IMR-90 (cell line): ENCODE measurements around the gene MTIF3. TPM values are rescaled to one million over a fixed set of nuclear protein-coding genes. Genes with fewer than 3 reads are reported as not detected.

Source experiments
- ATAC-seq: fragments of 200-7000 bp; cut with Tn5 transposase; 2 replicates; pipeline ENCODE4 v1.9.1; 2020; ENCODE audit warnings: low read depth, mild to moderate bottlenecking, moderate library complexity
- BruUV-seq: library from RNA; stranded (reverse); fragments of 400-500 nt; replicated peaks from 2 replicates; lab custom pipeline; 2021; lab: Mats Ljungman, UMichigan
- CTCF ChIA-PET: fragments of 300-600 bp; formaldehyde crosslinking; extraction: SDS; loops from one replicate; lab custom pipeline; 2021; ENCODE audit warnings: antibody characterized with exemption; lab: Yijun Ruan, JAX
- POLR2A ChIA-PET: fragments of 300-600 bp; sonication (Branson Sonifier 250); formaldehyde crosslinking; loops from one replicate; lab custom pipeline; 2022; ENCODE audit warnings: antibody characterized with exemption; ENCODE audit not compliant: unreplicated experiment; lab: Charles Lee
- DNase-seq: peaks from one replicate; pipeline ENCODE4 v3.0.0; 2013
- H2AFZ ChIP-seq: replicated peaks from 2 replicates; pipeline ENCODE3; 2013; ENCODE audit warnings: low read length, mild to moderate bottlenecking; ENCODE audit not compliant: poor library complexity
- H2AK5ac ChIP-seq: 2 replicates; pipeline ENCODE4 v1.6.1; 2013; ENCODE audit warnings: low read depth, low read length, inconsistent platforms
- H2AK9ac ChIP-seq: replicated peaks from 2 replicates; pipeline ENCODE3; 2013; ENCODE audit warnings: mild to moderate bottlenecking, low read depth, low read length, moderate library complexity; ENCODE audit not compliant: poor library complexity
- H2BK120ac ChIP-seq: 2 replicates; pipeline ENCODE4 v1.6.1; 2013; ENCODE audit warnings: low read depth, low read length, inconsistent platforms
- H2BK15ac ChIP-seq: 3 replicates; pipeline ENCODE4 v1.6.1; 2013; ENCODE audit warnings: low read depth, low read length, inconsistent platforms
- H2BK20ac ChIP-seq: 2 replicates; pipeline ENCODE4 v1.6.1; 2013; ENCODE audit warnings: low read depth, mild to moderate bottlenecking, inconsistent platforms, low read length, moderate library complexity
- H2BK5ac ChIP-seq: 2 replicates; pipeline ENCODE4 v1.6.1; 2013; ENCODE audit warnings: mild to moderate bottlenecking, low read depth, low read length, inconsistent platforms; ENCODE audit not compliant: poor library complexity, severe bottlenecking
- H3K14ac ChIP-seq: replicated peaks from 2 replicates; pipeline ENCODE4 v1.6.1; 2013; ENCODE audit warnings: low read depth, low read length, inconsistent platforms
- H3K18ac ChIP-seq: 2 replicates; pipeline ENCODE4 v1.6.1; 2013; ENCODE audit warnings: low read depth, low read length, control low read depth
- H3K23ac ChIP-seq: 2 replicates; pipeline ENCODE4 v1.6.1; 2013; ENCODE audit warnings: low read depth, low read length, inconsistent platforms
- H3K27ac ChIP-seq: 2 replicates; pipeline ENCODE4 v1.5.1; 2013; ENCODE audit warnings: mild to moderate bottlenecking, control low read depth, low read length; ENCODE audit not compliant: insufficient read depth
- H3K27me3 ChIP-seq: 2 replicates; pipeline ENCODE4 v1.6.1; 2013; ENCODE audit warnings: low read length; ENCODE audit not compliant: control insufficient read depth, insufficient read depth
- H3K36me3 ChIP-seq: 2 replicates; pipeline ENCODE4 v1.6.1; 2013; ENCODE audit warnings: low read length, mixed read lengths; ENCODE audit not compliant: control insufficient read depth, insufficient read depth
- H3K4ac ChIP-seq: 2 replicates; pipeline ENCODE4 v1.6.1; 2013; ENCODE audit warnings: low read depth, low read length, inconsistent platforms
- H3K4me1 ChIP-seq: 2 replicates; pipeline ENCODE4 v1.6.1; 2013; ENCODE audit warnings: low read length, mixed read lengths; ENCODE audit not compliant: control insufficient read depth, insufficient read depth
- H3K4me2 ChIP-seq: 2 replicates; pipeline ENCODE4 v1.6.1; 2013; ENCODE audit warnings: low read depth, mild to moderate bottlenecking, control low read depth, low read length, moderate library complexity
- H3K4me3 ChIP-seq: 2 replicates; pipeline ENCODE4 v1.5.1; 2013; ENCODE audit warnings: low read depth, mild to moderate bottlenecking, control low read depth, low read length, moderate library complexity; ENCODE audit not compliant: insufficient read depth
- H3K56ac ChIP-seq: 2 replicates; pipeline ENCODE4 v1.6.1; 2013; ENCODE audit warnings: low read length, inconsistent platforms; ENCODE audit not compliant: insufficient read depth; ENCODE audit errors: extremely low read depth
- H3K79me1 ChIP-seq, 2 experiments: 2 replicates each; pipeline ENCODE4 v1.6.1; 2013; ENCODE audit warnings: low read length in 2 of 2, inconsistent platforms in 1 of 2, low read depth in 1 of 2
- H3K9ac ChIP-seq: 2 replicates; pipeline ENCODE4 v1.6.1; 2013; ENCODE audit warnings: low read depth, low read length, control low read depth
- H3K9me1 ChIP-seq: 2 replicates; pipeline ENCODE4 v1.6.1; 2013; ENCODE audit warnings: low read length, inconsistent platforms; ENCODE audit not compliant: insufficient read depth
- H3K9me3 ChIP-seq: 2 replicates; pipeline ENCODE4 v1.6.1; 2013; ENCODE audit warnings: low read length; ENCODE audit not compliant: control insufficient read depth, insufficient read depth
- H4K20me1 ChIP-seq: 2 replicates; pipeline ENCODE4 v1.6.1; 2013; ENCODE audit warnings: low read length, inconsistent platforms; ENCODE audit not compliant: insufficient read depth
- H4K5ac ChIP-seq: 2 replicates; pipeline ENCODE4 v1.6.1; 2013; ENCODE audit warnings: mild to moderate bottlenecking, low read depth, low read length, control low read depth
- H4K8ac ChIP-seq, 2 experiments: 2 replicates each; pipeline ENCODE4 v1.6.1; 2013; ENCODE audit warnings: low read depth in 2 of 2, low read length in 2 of 2, control low read depth in 1 of 2, inconsistent platforms in 1 of 2
- H4K91ac ChIP-seq: 2 replicates; pipeline ENCODE4 v1.6.1; 2013; ENCODE audit warnings: low read depth, low read length, inconsistent platforms; ENCODE audit not compliant: insufficient read depth
- BHLHE40 ChIP-seq: fragments of 150-350 bp; IDR thresholded peaks from 2 replicates; pipeline ENCODE4 v1.6.1; 2016; ENCODE audit warnings: mild to moderate bottlenecking, low read depth, low read length
- CEBPB ChIP-seq: IDR thresholded peaks from 2 replicates; pipeline ENCODE4 v1.6.1; 2012; ENCODE audit warnings: low read depth, low read length, improper control_type of control experiment
- CHD1 ChIP-seq: IDR thresholded peaks from 2 replicates; pipeline ENCODE4 v1.6.1; 2012; ENCODE audit warnings: low read depth, low read length, improper control_type of control experiment
- CTCF ChIP-seq: conservative IDR thresholded peaks from 2 replicates; pipeline ENCODE4 v1.5.1; 2012; ENCODE audit warnings: mild to moderate bottlenecking, low read depth, low read length, improper control_type of control experiment
- ELK1 ChIP-seq: fragments of 150-350 bp; IDR thresholded peaks from 2 replicates; pipeline ENCODE4 v1.6.1; 2016; ENCODE audit warnings: low read depth, mild to moderate bottlenecking, low read length, moderate library complexity, borderline replicate concordance
- FOS ChIP-seq: fragments of 150-350 bp; IDR thresholded peaks from 2 replicates; pipeline ENCODE4 v1.6.1; 2016; ENCODE audit warnings: low read depth, low read length
- MAFK ChIP-seq: IDR thresholded peaks from 2 replicates; pipeline ENCODE4 v1.6.1; 2012; ENCODE audit warnings: low read depth, low read length, improper control_type of control experiment
- MAZ ChIP-seq: IDR thresholded peaks from 2 replicates; pipeline ENCODE4 v1.6.1; 2012; ENCODE audit warnings: low read depth, mild to moderate bottlenecking, low read length, improper control_type of control experiment, moderate library complexity, borderline replicate concordance
- MXI1 ChIP-seq: IDR thresholded peaks from 2 replicates; pipeline ENCODE4 v1.6.1; 2012; ENCODE audit warnings: low read depth, mild to moderate bottlenecking, low read length, moderate library complexity, borderline replicate concordance
- NFE2L2 ChIP-seq: fragments of 150-350 bp; IDR thresholded peaks from 2 replicates; pipeline ENCODE4 v1.6.1; 2016; ENCODE audit warnings: low read depth, mild to moderate bottlenecking, low read length
- POLR2A ChIP-seq: IDR thresholded peaks from 2 replicates; pipeline ENCODE4 v1.6.1; 2012; ENCODE audit warnings: mild to moderate bottlenecking, low read depth, low read length
- RAD21 ChIP-seq: IDR thresholded peaks from 2 replicates; pipeline ENCODE4 v1.6.1; 2012; ENCODE audit warnings: low read length, improper control_type of control experiment
- RCOR1 ChIP-seq: IDR thresholded peaks from 2 replicates; pipeline ENCODE4 v1.6.1; 2012; ENCODE audit warnings: mild to moderate bottlenecking, low read length, improper control_type of control experiment; ENCODE audit not compliant: insufficient replicate concordance
- RFX5 ChIP-seq: IDR thresholded peaks from 2 replicates; pipeline ENCODE4 v1.8.0; 2012; ENCODE audit warnings: low read depth, mild to moderate bottlenecking, low read length, moderate library complexity
- SMC3 ChIP-seq: fragments of 150-350 bp; IDR thresholded peaks from 2 replicates; pipeline ENCODE4 v1.6.1; 2016; ENCODE audit warnings: low read depth, mild to moderate bottlenecking, antibody characterized with exemption, low read length, moderate library complexity
- USF2 ChIP-seq: fragments of 150-350 bp; IDR thresholded peaks from 2 replicates; pipeline ENCODE4 v1.6.1; 2017; ENCODE audit warnings: mild to moderate bottlenecking, antibody characterized with exemption, low read length, low read depth
- WGBS, 2 experiments: methylation state at CpG; one replicate each; pipeline versions ENCODE4 v1.1.5 to v1.1.7; 2013; ENCODE audit warnings: missing lambda C conversion rate in 2 of 2; ENCODE audit not compliant: insufficient read length in 1 of 2; ENCODE audit errors: extremely low coverage in 2 of 2; 5-methylcytosine and 5-hydroxymethylcytosine counted together
- dilution Hi-C: fragments of 300-500 bp; cut with HindIII; formaldehyde crosslinking; loops from one replicate; pipeline ENCODE4 v1.14.3; 2018; ENCODE audit warnings: low sequenced_read_pairs; ENCODE audit not compliant: unreplicated experiment
- in situ Hi-C: fragments of 300-500 bp; cut with MboI; formaldehyde crosslinking; loops from 3 replicates; pipeline ENCODE4 v1.14.3; 2019; ENCODE audit warnings: low sequenced_read_pairs, inconsistent platforms, mixed read lengths
- intact Hi-C: fragments of 100-400 bp; cut with micrococcal nuclease; formaldehyde crosslinking; loops from 2 replicates; pipeline ENCODE4 v1.10.0; 2022
- polyA plus RNA-seq, 3 experiments: library from polyadenylated mRNA; depleted of rRNA; stranded (reverse); fragments of >200 nt; gene quantifications; 2 replicates each; pipeline ENCODE4 v1.2.3, GENCODE V29; 2012; ENCODE audit warnings: low replicate concordance in 1 of 3
- total RNA-seq: library from RNA; depleted of rRNA; stranded (reverse); fragments of >200 nt; gene quantifications from 2 replicates; pipeline ENCODE4 v1.2.3, GENCODE V29; 2012

The MTIF3 gene
- total and polyA plus RNA-seq, 2 of the 4 experiments (the other 2 are of a cell fraction): 31.7 to 41.0 TPM

GRCh38 chr13:27448308-27448707, 2.1 kb downstream of the MTIF3 start:
- Histone ChIP-seq H4K8ac (no peak overlapping the region), H3K23ac (no peak overlapping the region), H3K27me3 (no peaks in the 10 kb centered on the region), H3K18ac (no peak overlapping the region), H4K5ac (no peak overlapping the region), H3K14ac (no peak overlapping the region), H4K91ac (no peak overlapping the region), H2AK9ac (no peak overlapping the region), H3K4me3 (no peak overlapping the region), H2AFZ (no peak overlapping the region), H3K9me1 (peaks cover 7% of the 10 kb centered on the region), H3K56ac (no peak overlapping the region), H3K36me3 (no peaks in the 10 kb centered on the region), H4K20me1 (no peaks in the 10 kb centered on the region), H2AK5ac (no peak overlapping the region), H3K4me2 (no peak overlapping the region; the same call in 1 of the 2 replicates), H2BK120ac (no peak overlapping the region), H3K4ac (no peak overlapping the region), H3K27ac (no peak overlapping the region), H3K4me1 (peaks cover 4% of the 10 kb centered on the region), H3K9me3 (no peaks in the 10 kb centered on the region), H2BK5ac (no peak overlapping the region), H2BK20ac (no peak overlapping the region), H3K79me1 (peaks cover 13 to 34% of the 10 kb centered on the region in 2 experiments), H3K9ac (no peak overlapping the region), H2BK15ac (no peak overlapping the region)
- CTCF ChIA-PET: no interaction called here
- ATAC-seq: no peak
- POLR2A ChIA-PET: no interaction called here
- intact Hi-C loops: no loop called here
- TF ChIP-seq MAZ: no peak
- TF ChIP-seq MXI1: no peak
- no peak for TF ChIP-seq MAFK
- TF ChIP-seq ELK1: no peak
- no peak for TF ChIP-seq NFE2L2
- no peak for TF ChIP-seq CHD1
- TF ChIP-seq CTCF: no peak
- TF ChIP-seq SMC3: no peak
- TF ChIP-seq RAD21: no peak
- TF ChIP-seq BHLHE40: no peak
- TF ChIP-seq RFX5: no peak
- TF ChIP-seq FOS: no peak
- TF ChIP-seq CEBPB: no peak
- no peak for TF ChIP-seq POLR2A
- TF ChIP-seq RCOR1: no peak
- no peak for TF ChIP-seq USF2
- in situ Hi-C loops: no loop called here
- dilution Hi-C loops: no loop called here
- no TSS peak for BruUV-seq
- DNase-seq: no peak
- 90% methylated on average over 2 of the region's 4 CpGs; no CpG with 5 or more reads in 1 of the 2 experiments for WGBS, 2 experiments
